H1 (cell line): Measurements from ENCODE around the gene NEURL2. TPM values are rescaled to one million over a fixed set of nuclear protein-coding genes. Genes with fewer than 3 reads are reported as not detected.

Source experiments
- CTCF ChIA-PET: fragments of 300-600 bp; sonication (Branson Sonifier 250); formaldehyde crosslinking; loops from one replicate; lab custom pipeline; 2021; ENCODE audit not compliant: partially characterized antibody; lab: Charles Lee
- POLR2A ChIA-PET: fragments of 300-600 bp; sonication (Branson Sonifier 250); formaldehyde crosslinking; loops from one replicate; lab custom pipeline; 2021; ENCODE audit warnings: inconsistent platforms; ENCODE audit not compliant: partially characterized antibody; lab: Charles Lee
- DNase-seq, 2 experiments: peaks; one replicate each; pipeline versions ENCODE4 v3.0.0 to v3.0.0-alpha.2; 2010 to 2022; ENCODE audit warnings: low spot score in 2 of 2, low read depth in 1 of 2, mixed read lengths in 1 of 2
- FAIRE-seq: peaks from 2 replicates; lab custom pipeline; 2011; peaks lifted over from hg19 to GRCh38; lab: Jason Lieb, UNC
- H2AFZ ChIP-seq: 2 replicates; pipeline ENCODE4 v1.8.1; 2012; ENCODE audit warnings: low read length, inconsistent platforms
- H2AK5ac ChIP-seq: 2 replicates; pipeline ENCODE4 v1.6.1; 2013; ENCODE audit warnings: low read depth, low read length
- H2BK120ac ChIP-seq: replicated peaks from 2 replicates; pipeline ENCODE3; 2013; ENCODE audit warnings: low read depth, low read length, inconsistent platforms
- H2BK12ac ChIP-seq: 2 replicates; pipeline ENCODE4 v1.6.1; 2013; ENCODE audit warnings: low read depth, low read length
- H2BK15ac ChIP-seq: 2 replicates; pipeline ENCODE4 v1.6.1; 2013; ENCODE audit warnings: low read length
- H2BK20ac ChIP-seq: 2 replicates; pipeline ENCODE4 v1.6.1; 2013; ENCODE audit warnings: low read length
- H2BK5ac ChIP-seq: 2 replicates; pipeline ENCODE4 v1.6.1; 2013; ENCODE audit warnings: low read depth, low read length
- H3K14ac ChIP-seq: 2 replicates; pipeline ENCODE4 v1.6.1; 2013; ENCODE audit warnings: inconsistent platforms; ENCODE audit not compliant: insufficient read length
- H3K18ac ChIP-seq: 2 replicates; pipeline ENCODE4 v1.6.1; 2013; ENCODE audit warnings: low read length; ENCODE audit errors: extremely low read depth
- H3K23ac ChIP-seq: 2 replicates; pipeline ENCODE4 v1.6.1; 2013; ENCODE audit warnings: inconsistent platforms; ENCODE audit not compliant: insufficient read length
- H3K23me2 ChIP-seq: 2 replicates; pipeline ENCODE4 v1.6.1; 2013; ENCODE audit warnings: low read depth, low read length
- H3K27ac ChIP-seq: 2 replicates; pipeline ENCODE4 v1.6.1; 2011; ENCODE audit warnings: low read depth, low read length, inconsistent platforms
- H3K27me3 ChIP-seq, 4 experiments: replicated peaks in 1 of 4; 1 replicate in 1 of 4; 2 replicates in 3 of 4; pipeline versions ENCODE4 v1.6.1 to v1.8.1; 2011 to 2013; ENCODE audit warnings: low read length in 3 of 4, mild to moderate bottlenecking in 3 of 4, inconsistent platforms in 2 of 4, mixed read lengths in 2 of 4, moderate library complexity in 1 of 4; ENCODE audit not compliant: control insufficient read depth in 3 of 4, insufficient read depth in 3 of 4; ENCODE audit errors: extremely low read depth in 1 of 4
- H3K36me3 ChIP-seq, 4 experiments: 2 replicates each; pipeline versions ENCODE4 v1.6.1 to v1.8.1; 2011 to 2013; ENCODE audit warnings: mild to moderate bottlenecking in 4 of 4, low read length in 3 of 4, moderate library complexity in 2 of 4, control low read depth in 1 of 4, inconsistent platforms in 1 of 4; ENCODE audit not compliant: insufficient read depth in 4 of 4, control insufficient read depth in 2 of 4
- H3K4ac ChIP-seq: replicated peaks from 2 replicates; pipeline ENCODE3; 2013; ENCODE audit warnings: low read length, low read depth, mixed read lengths, inconsistent platforms; ENCODE audit not compliant: insufficient read length
- H3K4me1 ChIP-seq, 4 experiments: replicated peaks in 1 of 4; 1 replicate in 1 of 4; 2 replicates in 3 of 4; pipeline versions ENCODE4 v1.6.1 to v1.8.1; 2011 to 2013; ENCODE audit warnings: low read length in 3 of 4, inconsistent platforms in 2 of 4, mixed read lengths in 1 of 4; ENCODE audit not compliant: insufficient read depth in 4 of 4, control insufficient read depth in 3 of 4
- H3K4me2 ChIP-seq, 2 experiments: 2 replicates each; pipeline versions ENCODE4 v1.6.1 to v1.8.1; 2011 to 2013; ENCODE audit warnings: low read depth in 2 of 2, low read length in 2 of 2, control low read depth in 1 of 2, inconsistent platforms in 1 of 2, mild to moderate bottlenecking in 1 of 2; ENCODE audit not compliant: insufficient read depth in 1 of 2
- H3K4me3 ChIP-seq, 4 experiments: fragments of 200-600, 300-600 bp in 1 of 4; sonication (generic), shearing (Covaris generic), sonication (Bioruptor Twin) in 1 of 4; 2 replicates each; pipeline versions ENCODE4 v1.5.1 to v1.8.1; 2011 to 2016; ENCODE audit warnings: low read length in 4 of 4, low read depth in 3 of 4, control low read depth in 2 of 4, inconsistent platforms in 2 of 4, mild to moderate bottlenecking in 2 of 4, mixed read lengths in 1 of 4, moderate library complexity in 1 of 4; ENCODE audit not compliant: insufficient read depth in 2 of 4; ENCODE audit errors: extremely low read depth in 1 of 4
- H3K56ac ChIP-seq: replicated peaks from 2 replicates; pipeline ENCODE3; 2013; ENCODE audit warnings: low read depth, mild to moderate bottlenecking, mixed read lengths, low read length, inconsistent platforms; ENCODE audit not compliant: insufficient read length
- H3K79me1 ChIP-seq: 2 replicates; pipeline ENCODE4 v1.6.1; 2013; ENCODE audit warnings: low read depth, low read length, control low read depth
- H3K79me2 ChIP-seq, 2 experiments: 2 replicates each; pipeline versions ENCODE4 v1.6.1 to v1.8.1; 2012 to 2013; ENCODE audit warnings: low read length in 2 of 2, mild to moderate bottlenecking in 2 of 2, inconsistent platforms in 1 of 2; ENCODE audit not compliant: insufficient read depth in 2 of 2, control insufficient read depth in 1 of 2
- H3K9ac ChIP-seq, 4 experiments: replicated peaks in 1 of 4; 1 replicate in 1 of 4; 2 replicates in 3 of 4; pipeline versions ENCODE4 v1.6.1 to v1.8.1; 2011 to 2013; ENCODE audit warnings: low read depth in 3 of 4, low read length in 3 of 4, control low read depth in 2 of 4, mild to moderate bottlenecking in 2 of 4, moderate library complexity in 2 of 4, inconsistent platforms in 1 of 4; ENCODE audit errors: extremely low read depth in 1 of 4
- H3K9me3 ChIP-seq, 2 experiments: 2 replicates each; pipeline versions ENCODE4 v1.6.1 to v1.8.1; 2012 to 2013; ENCODE audit warnings: mild to moderate bottlenecking in 2 of 2, moderate library complexity in 2 of 2, control low read depth in 1 of 2, inconsistent platforms in 1 of 2, low read depth in 1 of 2, low read length in 1 of 2, mixed read lengths in 1 of 2; ENCODE audit not compliant: insufficient read depth in 2 of 2
- H4K20me1 ChIP-seq, 2 experiments: replicated peaks in 1 of 2; 2 replicates each; pipeline versions ENCODE3 to v1.8.1; 2011 to 2013; ENCODE audit warnings: inconsistent platforms in 2 of 2, low read length in 2 of 2, mild to moderate bottlenecking in 1 of 2; ENCODE audit not compliant: insufficient read depth in 2 of 2, control insufficient read depth in 1 of 2
- H4K5ac ChIP-seq: 2 replicates; pipeline ENCODE4 v1.6.1; 2013; ENCODE audit warnings: low read length, low read depth, mixed read lengths, inconsistent platforms; ENCODE audit not compliant: insufficient read length
- H4K8ac ChIP-seq: 2 replicates; pipeline ENCODE4 v1.8.0; 2013; ENCODE audit warnings: mild to moderate bottlenecking, moderate library complexity, low read length, inconsistent platforms; ENCODE audit not compliant: insufficient read depth; ENCODE audit errors: extremely low read depth
- H4K91ac ChIP-seq: replicated peaks from 2 replicates; pipeline ENCODE3; 2013; ENCODE audit warnings: low read length, mixed read lengths, inconsistent platforms; ENCODE audit not compliant: insufficient read length
- KDM1A ChIP-seq: fragments of 200-600, 300-600 bp; sonication (generic); IDR thresholded peaks from 2 replicates; pipeline ENCODE4 v1.7.1; 2016; ENCODE audit warnings: mild to moderate bottlenecking, low read length, borderline replicate concordance
- WGBS, 2 experiments: shearing (Covaris generic) in 1 of 2; methylation state at CpG; one replicate each; pipeline versions ENCODE4 v1.1.6 to v1.1.7; 2013 to 2015; ENCODE audit warnings: low lambda C conversion rate in 2 of 2, mixed read lengths in 2 of 2, inconsistent platforms in 1 of 2, low coverage in 1 of 2, missing lambda C conversion rate in 1 of 2; ENCODE audit not compliant: insufficient replicate concordance in 2 of 2, insufficient coverage in 1 of 2, insufficient read length in 1 of 2; ENCODE audit errors: extremely low coverage in 1 of 2, missing lambda C conversion rate in 1 of 2; 5-methylcytosine and 5-hydroxymethylcytosine counted together
- polyA plus RNA-seq, 7 experiments: library from polyadenylated mRNA; depleted of rRNA in 3 of 7; stranded (reverse) in 5 of 7; unstranded in 2 of 7; fragments of >200 nt in 5 of 7; fragments of 200-250 nt in 2 of 7; gene quantifications; 1 replicate in 5 of 7; 2 replicates in 1 of 7; 4 replicates in 1 of 7; pipeline versions ENCODE4 v1.2.1 to v1.2.3, GENCODE V29; 2011 to 2013; ENCODE audit warnings: missing spikeins in 2 of 7, mixed read lengths in 2 of 7
- total RNA-seq: library from RNA; stranded (reverse); fragmentation: NEBNext Ultra II Directional; extraction: Animal tissue kit (Norgen Biotek cat#: 25700); gene quantifications from 2 replicates; pipeline ENCODE4 v1.2.1, GENCODE V29; 2021

NEURL2 gene
- total and polyA plus RNA-seq, 2 of the 8 experiments (the other 6 are each of a cell fraction or from before 2014, with no cell fraction given), result 6.9 TPM

GRCh38 chr20:45909336-45909808 lies 18.4 kb upstream of the NEURL2 start:
- peaks cover 6 to 39% (median 31%) of the 10 kb centered on the region in 4 experiments for H3K36me3 ChIP-seq
- H2AK5ac ChIP-seq, result no peak overlapping the region
- peaks cover 2 to 12% of the 10 kb centered on the region in 2 experiments for H4K20me1 ChIP-seq
- no peak overlapping the region for H2AFZ ChIP-seq
- no peak overlapping the region for H4K5ac ChIP-seq
- H3K18ac ChIP-seq, result no peak overlapping the region
- H3K27ac ChIP-seq, result no peak overlapping the region
- no peak for DNase-seq
- H2BK120ac ChIP-seq, result no peak overlapping the region
- no peaks in the 10 kb centered on the region for H3K9me3 ChIP-seq
- no peak overlapping the region for H3K56ac ChIP-seq
- 0 out of 4 replicates have a peak, but pooled peaks cover 0 to 3% of the 10 kb centered on the region in 2 experiments for H3K79me2 ChIP-seq
- H3K79me1 ChIP-seq, result no peaks in the 10 kb centered on the region; the same call in 1 of the 2 replicates
- ChIA-PET CTCF (interaction anchor here (0.6 to 2.6 kb wide), 10 partner anchors 9 to 209 kb away, joined by 3 to 12 read pairs (median 4); partner anchors contain the start of genes CTSA and PCIF1), POLR2A (interaction anchor here (0.6 to 9.2 kb wide), 9 partner anchors 7 to 96 kb away, joined by 3 to 172 read pairs (median 25); partner anchors contain the start of genes CTSA, NEURL2, PCIF1 and ZSWIM1)
- H3K23ac ChIP-seq, result no peak overlapping the region
- no peak for FAIRE-seq
- H4K91ac ChIP-seq, result no peak overlapping the region
- no peak overlapping the region for H2BK5ac ChIP-seq
- peaks cover 0 to 2% (median 0%) of the 10 kb centered on the region in 4 experiments; a peak in 3 of 7 replicates for H3K4me1 ChIP-seq
- no peak overlapping the region for H2BK20ac ChIP-seq
- no peak overlapping the region for H3K4ac ChIP-seq
- peak overlapping the region; percentile 38; the same call in 1 of the 2 replicates for H4K8ac ChIP-seq
- no peak overlapping the region for H2BK12ac ChIP-seq
- 88% methylated on average over 12 of the region's 12 CpGs; no CpG with 5 or more reads in 1 of the 2 experiments for WGBS, 2 experiments
- no peak for TF ChIP-seq KDM1A
- no peak overlapping the region for H3K4me2 ChIP-seq
- no peak overlapping the region for H3K14ac ChIP-seq
- H3K9ac ChIP-seq, result no peak overlapping the region
- no peak overlapping the region for H3K4me3 ChIP-seq
- no peak overlapping the region for H2BK15ac ChIP-seq
- H3K23me2 ChIP-seq, result peaks cover 11% of the 10 kb centered on the region; the same call in 1 of the 2 replicates
- H3K27me3 ChIP-seq, result no peaks in the 10 kb centered on the region
